ENCODE measurements around the gene RCC2. TPM values are rescaled to one million over a fixed set of nuclear protein-coding genes. Genes with fewer than 3 reads are reported as not detected.
"Not testable (repeated sequence)": the region's sequence is repeated elsewhere in the genome, so short reads cannot be mapped to it uniquely, and the experiment has no call there.

RCC2 gene
- total and polyA plus RNA-seq, 2 donors (not counting 3 experiments of a cell fraction or from before 2014, with no cell fraction given) = 137 to 166 TPM

DNA sequence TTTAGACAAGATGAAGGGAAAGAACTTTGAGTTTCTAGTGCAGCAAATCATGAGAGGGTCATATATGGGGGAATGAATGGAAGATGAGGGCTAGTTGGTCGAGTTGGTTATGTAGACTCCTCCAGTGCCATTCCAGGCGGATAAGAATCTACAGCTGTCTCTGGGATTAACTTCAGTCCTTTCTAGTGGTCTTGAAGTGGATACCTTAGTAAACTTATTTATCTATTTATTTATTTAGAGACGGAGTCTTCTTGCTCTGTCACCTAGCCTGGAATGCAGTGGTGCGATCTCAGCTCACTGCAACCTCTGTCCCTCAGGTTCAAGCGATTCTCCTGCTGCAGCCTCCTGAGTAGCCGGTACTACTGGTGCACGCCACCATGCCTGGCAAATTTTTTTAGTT, 41.4 kb upstream of the RCC2 start:
- no peak overlapping the region for H3K27ac ChIP-seq (ENCODE audit: insufficient read depth, low read depth, low read length)
- H2AFZ ChIP-seq (ENCODE audit: low read depth, low read length) = no peak overlapping the region
- H3K4me2 ChIP-seq (ENCODE audit: insufficient read depth, low read length) = no peak overlapping the region
- intact Hi-C loops (cut with micrococcal nuclease) (no loop called here), dilution Hi-C loops (cut with MboI; ENCODE audit: extremely low pct_ligation_motif_present, low sequenced_read_pairs) (no loop called here)
- H4K20me1 ChIP-seq (replicated peaks; ENCODE audit: control insufficient read depth, extremely low read depth, insufficient read depth, low read length) = no peaks in the 10 kb centered on the region
- DNase-seq (ENCODE audit: low read depth, low spot score) = no peak
- no peaks in the 10 kb centered on the region for H3K9me3 ChIP-seq (replicated peaks; ENCODE audit: control insufficient read depth, insufficient read depth, low read length)
- ChIA-PET CTCF (interaction anchor here (1.8 kb wide), 1 partner anchor 14 kb away, joined by 4 read pairs; no protein-coding TSS in a partner anchor), POLR2A (no interaction called here)
- peaks cover 0 to 2% of the 10 kb centered on the region in 2 experiments for H3K27me3 ChIP-seq (ENCODE audit: control insufficient read depth in 2 of 2, insufficient read depth in 2 of 2, low read length in 2 of 2)
- FAIRE-seq = no peak
- H3K4me1 ChIP-seq (ENCODE audit: control insufficient read depth, extremely low read depth, insufficient read depth, low read length) = no peaks in the 10 kb centered on the region
- BruUV-seq (replicated peaks) = no TSS peak
- H3K9me1 ChIP-seq (replicated peaks; ENCODE audit: control insufficient read depth, extremely low read depth, insufficient read depth, low read length) = no peaks in the 10 kb centered on the region
- no peak overlapping the region for H3K4me3 ChIP-seq (replicated peaks in 1 of 3; ENCODE audit: insufficient read depth in 1 of 3, low read depth in 1 of 3, low read length in 3 of 3)
- TF ChIP-seq FOS (IDR thresholded peaks at IDR 0.05; ENCODE audit: borderline replicate concordance, insufficient read depth, low read length) = no peak
- TF ChIP-seq EZH2 (IDR thresholded peaks at IDR 0.05; ENCODE audit: borderline replicate concordance, low read depth, low read length, severe bottlenecking) = no peak
- TF ChIP-seq GATA2 (IDR thresholded peaks at IDR 0.05; ENCODE audit: insufficient read depth, insufficient read length, low read depth, low read length) = no peak
- no peak for TF ChIP-seq MYC (IDR thresholded peaks at IDR 0.05; ENCODE audit: low read depth, low read length)
- H3K9ac ChIP-seq (replicated peaks; ENCODE audit: extremely low read depth, insufficient read depth, low read length) = no peak overlapping the region
- no peaks in the 10 kb centered on the region for H3K79me2 ChIP-seq (ENCODE audit: control insufficient read depth, insufficient read depth, low read length)
- no peaks in the 10 kb centered on the region for H3K36me3 ChIP-seq (ENCODE audit: control insufficient read depth in 2 of 2, extremely low read depth in 1 of 2, insufficient read depth in 2 of 2, low read length in 2 of 2)

- DNase-seq (ENCODE audit: low read depth, low spot score) (no peak), FAIRE-seq (no peak)
- no peak overlapping the region for H3K27ac ChIP-seq (ENCODE audit: insufficient read depth, low read depth, low read length)
- no peaks in the 10 kb centered on the region for H3K9me3 ChIP-seq (replicated peaks; ENCODE audit: control insufficient read depth, insufficient read depth, low read length)
- POLR2A ChIA-PET = no interaction called here
- no peaks in the 10 kb centered on the region for H3K79me2 ChIP-seq (ENCODE audit: control insufficient read depth, insufficient read depth, low read length)
- no peaks in the 10 kb centered on the region for H3K36me3 ChIP-seq (ENCODE audit: control insufficient read depth in 2 of 2, extremely low read depth in 1 of 2, insufficient read depth in 2 of 2, low read length in 2 of 2)
- no peak overlapping the region for H3K9ac ChIP-seq (replicated peaks; ENCODE audit: extremely low read depth, insufficient read depth, low read length)
- H3K4me1 ChIP-seq (ENCODE audit: control insufficient read depth, extremely low read depth, insufficient read depth, low read length) = no peaks in the 10 kb centered on the region
- BruUV-seq (replicated peaks) = no TSS peak
- TF ChIP-seq FOS (IDR thresholded peaks at IDR 0.05; ENCODE audit: borderline replicate concordance, insufficient read depth, low read length) = no peak
- no peak for TF ChIP-seq POLR2A (IDR thresholded peaks at IDR 0.05; ENCODE audit: low read depth, low read length)
- TF ChIP-seq MYC (IDR thresholded peaks at IDR 0.05; ENCODE audit: low read depth, low read length) = no peak
- H3K4me3 ChIP-seq (replicated peaks in 1 of 3; ENCODE audit: insufficient read depth in 1 of 3, low read depth in 1 of 3, low read length in 3 of 3) = no peak overlapping the region
- intact Hi-C loops (cut with micrococcal nuclease) = loop anchor here (2.0 kb wide), 1 partner anchor 35 kb away; no protein-coding TSS in a partner anchor
- peaks cover 0 to 2% of the 10 kb centered on the region in 2 experiments for H3K27me3 ChIP-seq (ENCODE audit: control insufficient read depth in 2 of 2, insufficient read depth in 2 of 2, low read length in 2 of 2)
- H3K4me2 ChIP-seq (ENCODE audit: insufficient read depth, low read length) = no peak overlapping the region
- H4K20me1 ChIP-seq (replicated peaks; ENCODE audit: control insufficient read depth, extremely low read depth, insufficient read depth, low read length) = no peaks in the 10 kb centered on the region
- H2AFZ ChIP-seq (ENCODE audit: low read depth, low read length) = no peak overlapping the region
- dilution Hi-C loops (cut with MboI; ENCODE audit: extremely low pct_ligation_motif_present, low sequenced_read_pairs) = no loop called here
- CTCF ChIA-PET = interaction anchor here (1.1 to 1.8 kb wide), 2 partner anchors 10 to 33 kb away, joined by 4 read pairs; no protein-coding TSS in a partner anchor
- H3K9me1 ChIP-seq (replicated peaks; ENCODE audit: control insufficient read depth, extremely low read depth, insufficient read depth, low read length) = no peaks in the 10 kb centered on the region
Observed at GRCh38 chr1:17475752-17476151, 36.3 kb upstream of the RCC2 start.

GRCh38 chr1:17474836-17475555, 35.5 kb upstream of the RCC2 start:
- DNase-seq (ENCODE audit: low read depth, low spot score); dilution Hi-C loops (cut with MboI; ENCODE audit: extremely low pct_ligation_motif_present, low sequenced_read_pairs); H3K27me3 ChIP-seq (ENCODE audit: control insufficient read depth in 2 of 2, insufficient read depth in 2 of 2, low read length in 2 of 2); FAIRE-seq; BruUV-seq (replicated peaks); H3K4me3 ChIP-seq (replicated peaks in 1 of 3; ENCODE audit: insufficient read depth in 1 of 3, low read depth in 1 of 3, low read length in 3 of 3); H3K79me2 ChIP-seq (ENCODE audit: control insufficient read depth, insufficient read depth, low read length); POLR2A ChIA-PET; H2AFZ ChIP-seq (ENCODE audit: low read depth, low read length); H3K9me1 ChIP-seq (replicated peaks; ENCODE audit: control insufficient read depth, extremely low read depth, insufficient read depth, low read length); intact Hi-C loops (cut with micrococcal nuclease); H3K36me3 ChIP-seq (ENCODE audit: control insufficient read depth in 2 of 2, extremely low read depth in 1 of 2, insufficient read depth in 2 of 2, low read length in 2 of 2); H3K9me3 ChIP-seq (replicated peaks; ENCODE audit: control insufficient read depth, insufficient read depth, low read length); H3K27ac ChIP-seq (ENCODE audit: insufficient read depth, low read depth, low read length); H3K9ac ChIP-seq (replicated peaks; ENCODE audit: extremely low read depth, insufficient read depth, low read length); H4K20me1 ChIP-seq (replicated peaks; ENCODE audit: control insufficient read depth, extremely low read depth, insufficient read depth, low read length); H3K4me1 ChIP-seq (ENCODE audit: control insufficient read depth, extremely low read depth, insufficient read depth, low read length); H3K4me2 ChIP-seq (ENCODE audit: insufficient read depth, low read length): not testable (repeated sequence)
- CTCF ChIA-PET = interaction anchor here (1.8 kb wide), 1 partner anchor 33 kb away, joined by 4 read pairs; no protein-coding TSS in a partner anchor
